HL-60 (cell line): ENCODE measurements around the gene FBXW7.

Experiments
- DNase-seq, 2 experiments: peaks; one replicate each; pipeline ENCODE4 v3.0.0-alpha.2; 2010 to 2020; ENCODE audit warnings: low read depth in 1 of 2, low spot score in 1 of 2
- H3K27ac ChIP-seq: fragments of 250-450 bp; sonication (Bioruptor Pico); replicated peaks from 2 replicates; pipeline ENCODE4 v1.5.1; 2020; ENCODE audit warnings: mild to moderate bottlenecking, moderate library complexity
- H3K27me3 ChIP-seq: fragments of 250-450 bp; sonication (Bioruptor Pico); 2 replicates; pipeline ENCODE4 v1.5.1; 2021; ENCODE audit warnings: mild to moderate bottlenecking, moderate library complexity; ENCODE audit not compliant: insufficient read depth, poor library complexity, severe bottlenecking
- H3K4me3 ChIP-seq: replicated peaks from 2 replicates; pipeline ENCODE4 v1.5.1; 2011; ENCODE audit warnings: mild to moderate bottlenecking, control low read depth, low read length; ENCODE audit not compliant: insufficient read depth
- GABPA ChIP-seq: IDR thresholded peaks from 2 replicates; pipeline ENCODE4 v1.6.1; 2012; ENCODE audit warnings: low read depth
- POLR2AphosphoS5 ChIP-seq: IDR thresholded peaks from 2 replicates; pipeline ENCODE4 v1.6.1; 2012; ENCODE audit warnings: low read depth
- SPI1 ChIP-seq: IDR thresholded peaks from 2 replicates; pipeline ENCODE4 v1.6.1; 2012; ENCODE audit warnings: low read depth, mild to moderate bottlenecking, borderline replicate concordance
- TF ChIP-seq, protein P1 (sequence below): IDR thresholded peaks from one replicate; pipeline ENCODE4 v1.5.1; 2011; ENCODE audit warnings: low read length, control low read depth, inconsistent platforms; ENCODE audit not compliant: insufficient read depth
- TF ChIP-seq, protein P2 (sequence below): IDR thresholded peaks from 2 replicates; pipeline ENCODE4 v1.6.1; 2012; ENCODE audit warnings: low read depth; ENCODE audit not compliant: insufficient replicate concordance

The FBXW7 gene

DNA sequence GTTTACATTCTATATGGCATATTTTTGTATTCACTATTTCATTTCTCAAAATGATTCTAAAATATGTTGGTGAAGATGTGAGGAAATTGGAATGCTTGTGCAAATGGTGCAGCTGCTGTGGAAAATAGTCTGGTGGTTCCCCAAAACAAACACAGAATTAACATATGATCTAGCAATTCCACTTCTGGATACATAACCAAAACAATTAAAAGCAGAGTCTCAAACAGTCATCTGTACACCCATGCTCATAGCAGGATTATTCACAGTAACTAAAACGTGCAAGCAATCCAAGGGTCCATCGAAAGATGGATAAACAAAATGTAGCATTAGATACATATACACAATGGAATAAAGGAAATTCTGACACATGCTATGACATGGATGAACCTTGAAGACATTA is 204.8 kb downstream of the FBXW7 start:
- TF ChIP-seq GABPA (no peak), SPI1 (no peak), POLR2AphosphoS5 (no peak)
- TF ChIP-seq, protein P1, sequence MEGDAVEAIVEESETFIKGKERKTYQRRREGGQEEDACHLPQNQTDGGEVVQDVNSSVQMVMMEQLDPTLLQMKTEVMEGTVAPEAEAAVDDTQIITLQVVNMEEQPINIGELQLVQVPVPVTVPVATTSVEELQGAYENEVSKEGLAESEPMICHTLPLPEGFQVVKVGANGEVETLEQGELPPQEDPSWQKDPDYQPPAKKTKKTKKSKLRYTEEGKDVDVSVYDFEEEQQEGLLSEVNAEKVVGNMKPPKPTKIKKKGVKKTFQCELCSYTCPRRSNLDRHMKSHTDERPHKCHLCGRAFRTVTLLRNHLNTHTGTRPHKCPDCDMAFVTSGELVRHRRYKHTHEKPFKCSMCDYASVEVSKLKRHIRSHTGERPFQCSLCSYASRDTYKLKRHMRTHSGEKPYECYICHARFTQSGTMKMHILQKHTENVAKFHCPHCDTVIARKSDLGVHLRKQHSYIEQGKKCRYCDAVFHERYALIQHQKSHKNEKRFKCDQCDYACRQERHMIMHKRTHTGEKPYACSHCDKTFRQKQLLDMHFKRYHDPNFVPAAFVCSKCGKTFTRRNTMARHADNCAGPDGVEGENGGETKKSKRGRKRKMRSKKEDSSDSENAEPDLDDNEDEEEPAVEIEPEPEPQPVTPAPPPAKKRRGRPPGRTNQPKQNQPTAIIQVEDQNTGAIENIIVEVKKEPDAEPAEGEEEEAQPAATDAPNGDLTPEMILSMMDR: no peak
- TF ChIP-seq, protein P2, sequence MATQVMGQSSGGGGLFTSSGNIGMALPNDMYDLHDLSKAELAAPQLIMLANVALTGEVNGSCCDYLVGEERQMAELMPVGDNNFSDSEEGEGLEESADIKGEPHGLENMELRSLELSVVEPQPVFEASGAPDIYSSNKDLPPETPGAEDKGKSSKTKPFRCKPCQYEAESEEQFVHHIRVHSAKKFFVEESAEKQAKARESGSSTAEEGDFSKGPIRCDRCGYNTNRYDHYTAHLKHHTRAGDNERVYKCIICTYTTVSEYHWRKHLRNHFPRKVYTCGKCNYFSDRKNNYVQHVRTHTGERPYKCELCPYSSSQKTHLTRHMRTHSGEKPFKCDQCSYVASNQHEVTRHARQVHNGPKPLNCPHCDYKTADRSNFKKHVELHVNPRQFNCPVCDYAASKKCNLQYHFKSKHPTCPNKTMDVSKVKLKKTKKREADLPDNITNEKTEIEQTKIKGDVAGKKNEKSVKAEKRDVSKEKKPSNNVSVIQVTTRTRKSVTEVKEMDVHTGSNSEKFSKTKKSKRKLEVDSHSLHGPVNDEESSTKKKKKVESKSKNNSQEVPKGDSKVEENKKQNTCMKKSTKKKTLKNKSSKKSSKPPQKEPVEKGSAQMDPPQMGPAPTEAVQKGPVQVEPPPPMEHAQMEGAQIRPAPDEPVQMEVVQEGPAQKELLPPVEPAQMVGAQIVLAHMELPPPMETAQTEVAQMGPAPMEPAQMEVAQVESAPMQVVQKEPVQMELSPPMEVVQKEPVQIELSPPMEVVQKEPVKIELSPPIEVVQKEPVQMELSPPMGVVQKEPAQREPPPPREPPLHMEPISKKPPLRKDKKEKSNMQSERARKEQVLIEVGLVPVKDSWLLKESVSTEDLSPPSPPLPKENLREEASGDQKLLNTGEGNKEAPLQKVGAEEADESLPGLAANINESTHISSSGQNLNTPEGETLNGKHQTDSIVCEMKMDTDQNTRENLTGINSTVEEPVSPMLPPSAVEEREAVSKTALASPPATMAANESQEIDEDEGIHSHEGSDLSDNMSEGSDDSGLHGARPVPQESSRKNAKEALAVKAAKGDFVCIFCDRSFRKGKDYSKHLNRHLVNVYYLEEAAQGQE: no peak
- H3K27ac ChIP-seq: no peak overlapping the region
- H3K4me3 ChIP-seq: no peak overlapping the region
- no peaks in the 10 kb centered on the region for H3K27me3 ChIP-seq
- no peak for DNase-seq

DNA sequence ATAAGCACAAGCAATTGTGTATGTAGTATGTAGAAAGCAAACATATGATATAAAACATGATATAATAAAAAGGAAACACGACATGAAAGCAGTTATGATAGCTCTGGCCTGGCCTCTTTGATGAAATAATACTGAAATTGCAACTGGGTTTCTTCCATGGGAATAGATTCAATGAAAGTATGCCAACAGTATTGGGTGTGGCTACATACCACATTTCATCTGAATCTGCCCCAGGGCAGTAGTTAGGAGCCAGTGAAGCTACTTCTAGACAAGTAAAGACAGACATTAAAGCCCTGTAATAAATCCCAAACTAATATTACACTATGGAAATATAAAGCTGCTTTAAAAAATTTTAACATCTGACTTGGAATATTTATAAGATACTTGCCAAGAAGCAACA is 207.3 kb downstream of the FBXW7 start:
- TF ChIP-seq, protein P2: no peak
- TF ChIP-seq, protein P1: no peak
- TF ChIP-seq GABPA (no peak), POLR2AphosphoS5 (no peak), SPI1 (no peak)
- no peak overlapping the region for H3K4me3 ChIP-seq
- no peak overlapping the region for H3K27ac ChIP-seq
- DNase-seq: no peak
- H3K27me3 ChIP-seq: no peaks in the 10 kb centered on the region

DNA sequence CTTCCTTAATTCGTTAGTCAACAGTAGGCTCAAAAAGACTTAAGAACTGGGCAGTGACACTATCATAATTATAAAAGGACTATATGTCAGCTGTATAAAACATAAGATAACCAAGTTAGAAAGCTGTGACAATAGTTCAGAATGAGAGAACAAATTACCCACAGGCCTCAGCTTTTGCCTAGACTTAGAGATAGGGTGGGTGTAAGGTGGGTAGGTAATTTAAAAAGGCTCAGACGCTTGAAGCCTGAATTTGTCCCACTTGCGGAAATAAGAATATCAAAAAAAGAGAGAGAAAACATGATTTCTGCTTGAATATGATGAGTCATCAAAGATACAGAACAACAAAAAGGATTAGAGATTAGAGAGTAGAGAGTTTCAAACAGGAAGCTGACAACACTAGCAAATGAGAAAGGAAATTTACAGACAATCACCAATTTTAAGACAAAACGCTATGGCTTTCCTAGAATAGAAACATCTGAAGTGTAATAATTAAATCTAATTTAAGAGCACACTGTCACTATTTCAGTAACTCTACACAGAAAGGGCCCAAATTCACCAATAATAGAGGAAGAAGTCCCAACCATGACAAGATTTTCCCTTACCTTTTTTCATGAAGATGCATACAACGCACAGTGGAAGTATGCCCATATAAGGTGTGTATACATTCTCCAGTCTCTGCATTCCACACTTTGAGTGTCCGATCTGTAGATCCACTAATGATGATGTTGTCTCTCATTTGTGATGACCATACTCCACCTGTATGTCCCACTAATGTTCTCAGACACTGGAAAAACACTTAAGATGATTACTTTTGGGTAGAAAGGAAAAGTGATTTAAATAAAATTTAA is 208.1 kb downstream of the FBXW7 start:
- H3K4me3 ChIP-seq: no peak overlapping the region
- no peak for DNase-seq
- H3K27ac ChIP-seq: no peak overlapping the region
- TF ChIP-seq, protein P2: no peak
- TF ChIP-seq, protein P1: no peak
- no peak for TF ChIP-seq GABPA
- H3K27me3 ChIP-seq: no peaks in the 10 kb centered on the region
